Prostate gland (tissue), 2 donors: ENCODE data around the gene NAA15.

Experiments
- CTCF ChIP-seq, 4 experiments: fragments of 200-600 bp in 2 of 4; fragments of 450-650 bp in 2 of 4; sonication (generic) in 2 of 4; IDR thresholded peaks; 1 replicate in 3 of 4; 2 replicates in 1 of 4; pipeline ENCODE4 v1.5.1; 2016 to 2019; ENCODE audit warnings: antibody characterized with exemption in 4 of 4, mild to moderate bottlenecking in 2 of 4, moderate library complexity in 2 of 4
- POLR2A ChIP-seq: fragments of 450-650 bp; IDR thresholded peaks from one replicate; pipeline ENCODE4 v1.6.1; 2016; ENCODE audit warnings: antibody characterized with exemption, mild to moderate bottlenecking
- POLR2AphosphoS5 ChIP-seq: sonication (generic); formaldehyde crosslinking; IDR thresholded peaks from one replicate; pipeline ENCODE4 v1.6.1; 2017; ENCODE audit warnings: antibody characterized with exemption

- TF ChIP-seq POLR2A (no peak), CTCF (IDR thresholded peaks at IDR 0.05) (no peak), POLR2AphosphoS5 (no peak)
Measured at GRCh38 chr4:139455126-139455538, 153.8 kb downstream of the NAA15 start.
